GM12878 (cell line): Measurements from ENCODE around the gene PPP2R5C. TPM values are rescaled to one million over a fixed set of nuclear protein-coding genes. Genes with fewer than 3 reads are reported as not detected.
A peak's percentile ranks its signal among the peaks of the same experiment; 100 is the strongest.

ENCODE experiments used
- ATAC-seq: fragments of 200-7000 bp; cut with Tn5 transposase; 3 replicates; pipeline ENCODE4 v1.9.1; 2020; ENCODE audit warnings: mild to moderate bottlenecking, moderate library complexity
- BruUV-seq: library from RNA; stranded (reverse); fragments of 400-500 nt; replicated peaks from 2 replicates; lab custom pipeline; 2021; lab: Mats Ljungman, UMichigan
- CTCF ChIA-PET: fragments of 300-600 bp; sonication (Branson Sonifier 250); formaldehyde crosslinking; extraction: SDS; loops from one replicate; lab custom pipeline; 2021; ENCODE audit warnings: inconsistent platforms; lab: Yijun Ruan, JAX
- POLR2A ChIA-PET: fragments of 350-600 bp; formaldehyde crosslinking; extraction: SDS; loops from one replicate; lab custom pipeline; 2021; ENCODE audit warnings: inconsistent platforms; lab: Charles Lee
- RAD21 ChIA-PET: fragments of 300-600 bp; sonication (Branson Sonifier 250); formaldehyde crosslinking; loops from one replicate; lab custom pipeline; 2023; ENCODE audit warnings: antibody characterized with exemption; ENCODE audit not compliant: unreplicated experiment; lab: Charles Lee
- SMC1A ChIA-PET: fragments of 300-600 bp; sonication (Branson Sonifier 250); formaldehyde crosslinking; loops from one replicate; lab custom pipeline; 2023; ENCODE audit not compliant: unreplicated experiment, uncharacterized antibody; lab: Charles Lee
- DNase-seq: peaks from one replicate; pipeline ENCODE4 v3.0.0-alpha.2; 2011; ENCODE audit warnings: low read depth, low spot score
- FAIRE-seq: peaks from 3 replicates; lab custom pipeline; 2011; peaks lifted over from hg19 to GRCh38; lab: Jason Lieb, UNC
- H2AFZ ChIP-seq: 2 replicates; pipeline ENCODE4 v1.6.0; 2011; ENCODE audit warnings: low read depth, low read length, control low read depth; ENCODE audit not compliant: control insufficient read depth
- H3K27ac ChIP-seq: 2 replicates; pipeline ENCODE4 v1.5.1; 2011; ENCODE audit warnings: control low read depth; ENCODE audit not compliant: control insufficient read depth, insufficient read depth
- H3K27me3 ChIP-seq, 2 experiments: replicated peaks in 1 of 2; 2 replicates each; pipeline versions ENCODE4 v1.6.0 to v1.6.1; 2011; ENCODE audit warnings: low read length in 1 of 2; ENCODE audit not compliant: control insufficient read depth in 2 of 2, insufficient read depth in 2 of 2
- H3K36me3 ChIP-seq, 2 experiments: 2 replicates each; pipeline ENCODE4 v1.5.1; 2011; ENCODE audit warnings: low read length in 1 of 2; ENCODE audit not compliant: control insufficient read depth in 2 of 2, insufficient read depth in 2 of 2
- H3K4me1 ChIP-seq: 2 replicates; pipeline ENCODE4 v1.6.1; 2011; ENCODE audit warnings: mild to moderate bottlenecking, low read length, moderate library complexity, mixed read lengths; ENCODE audit not compliant: control insufficient read depth, insufficient read depth
- H3K4me2 ChIP-seq: 2 replicates; pipeline ENCODE4 v1.6.0; 2011; ENCODE audit warnings: control low read depth; ENCODE audit not compliant: control insufficient read depth, insufficient read depth
- H3K4me3 ChIP-seq: fragments of 200-600 bp; sonication (generic); 2 replicates; pipeline ENCODE4 v1.5.1; 2016
- H3K79me2 ChIP-seq: 2 replicates; pipeline ENCODE4 v1.6.0; 2011; ENCODE audit warnings: low read length; ENCODE audit not compliant: control insufficient read depth, insufficient read depth
- H3K9ac ChIP-seq: 2 replicates; pipeline ENCODE4 v1.8.0; 2011; ENCODE audit warnings: low read length, control low read depth, mixed read lengths; ENCODE audit not compliant: control insufficient read depth, insufficient read depth
- H3K9me3 ChIP-seq: replicated peaks from 3 replicates; pipeline ENCODE4 v1.5.1; 2011; ENCODE audit warnings: mild to moderate bottlenecking, low read length; ENCODE audit not compliant: control insufficient read depth, insufficient read depth
- H4K20me1 ChIP-seq: 2 replicates; pipeline ENCODE4 v1.6.0; 2011; ENCODE audit not compliant: control insufficient read depth, insufficient read depth
- ATF2 ChIP-seq: IDR thresholded peaks from 2 replicates; pipeline ENCODE4 v1.6.1; 2012; ENCODE audit warnings: low read length, inconsistent platforms
- ATF7 ChIP-seq: fragments of 450-650 bp; IDR thresholded peaks from 2 replicates; pipeline ENCODE4 v1.6.1; 2016; ENCODE audit warnings: low read depth, mild to moderate bottlenecking
- CEBPB ChIP-seq, 2 experiments: fragments of 150-350 bp in 1 of 2; IDR thresholded peaks; 2 replicates each; pipeline ENCODE4 v1.6.1; 2012 to 2014; ENCODE audit warnings: low read depth in 2 of 2, low read length in 2 of 2, borderline replicate concordance in 1 of 2, inconsistent platforms in 1 of 2
- IKZF2 ChIP-seq, 2 experiments: fragments of 450-650 bp; IDR thresholded peaks; 2 replicates each; pipeline ENCODE4 v1.6.1; 2017; ENCODE audit warnings: mild to moderate bottlenecking in 2 of 2, moderate library complexity in 2 of 2
- MEF2A ChIP-seq: IDR thresholded peaks from 2 replicates; pipeline ENCODE4 v1.6.1; 2011; ENCODE audit warnings: low read depth, mild to moderate bottlenecking, low read length, moderate library complexity; ENCODE audit not compliant: insufficient read depth
- PAX8 ChIP-seq: fragments of 450-650 bp; IDR thresholded peaks from 2 replicates; pipeline ENCODE4 v1.6.1; 2017; ENCODE audit warnings: mild to moderate bottlenecking, moderate library complexity
- RELA ChIP-seq: fragments of 450-650 bp; IDR thresholded peaks from 2 replicates; pipeline ENCODE4 v1.8.0; 2014; ENCODE audit warnings: borderline replicate concordance; ENCODE audit not compliant: partially characterized antibody
- RELB ChIP-seq: fragments of 450-650 bp; IDR thresholded peaks from 2 replicates; pipeline ENCODE4 v1.6.1; 2017; ENCODE audit warnings: low read depth, mild to moderate bottlenecking, moderate library complexity
- SIN3A ChIP-seq: IDR thresholded peaks from 2 replicates; pipeline ENCODE4 v1.6.1; 2012; ENCODE audit warnings: low read depth, low read length, improper control_type of control experiment
- STAT3 ChIP-seq: IDR thresholded peaks from 2 replicates; pipeline ENCODE4 v1.6.1; 2011; ENCODE audit warnings: low read depth, low read length, improper control_type of control experiment
- TAF1 ChIP-seq: IDR thresholded peaks from 2 replicates; pipeline ENCODE4 v1.6.1; 2011; ENCODE audit warnings: mild to moderate bottlenecking, low read depth, low read length, borderline replicate concordance
- USF1 ChIP-seq: IDR thresholded peaks from 2 replicates; pipeline ENCODE4 v1.6.1; 2011; ENCODE audit warnings: borderline replicate concordance, low read depth, mild to moderate bottlenecking, moderate library complexity, mixed read lengths, low read length; ENCODE audit not compliant: insufficient read depth; ENCODE audit errors: extremely low read length
- ZNF24 ChIP-seq: fragments of 450-650 bp; IDR thresholded peaks from 2 replicates; pipeline ENCODE4 v1.6.1; 2017; ENCODE audit warnings: antibody characterized with exemption, mild to moderate bottlenecking
- ZNF687 ChIP-seq: fragments of 450-650 bp; IDR thresholded peaks from 2 replicates; pipeline ENCODE4 v1.6.1; 2017; ENCODE audit warnings: mild to moderate bottlenecking, moderate library complexity
- WGBS: methylation state at CpG from one replicate; pipeline ENCODE4 v1.1.6; 2016; ENCODE audit warnings: low lambda C conversion rate; ENCODE audit not compliant: insufficient replicate concordance, insufficient coverage; ENCODE audit errors: missing lambda C conversion rate; 5-methylcytosine and 5-hydroxymethylcytosine counted together
- in situ Hi-C: fragments of 300-500 bp; cut with MboI; formaldehyde crosslinking; loops from 9 replicates; pipeline ENCODE4 v1.14.3; 2018; ENCODE audit warnings: mixed read lengths
- intact Hi-C: fragments of 100-400 bp; cut with micrococcal nuclease; formaldehyde crosslinking; loops from one replicate; pipeline ENCODE4 v1.14.2; 2022; ENCODE audit not compliant: unreplicated experiment
- polyA plus RNA-seq, 11 experiments: library from polyadenylated mRNA; depleted of rRNA in 4 of 11; unstranded in 6 of 11; stranded (reverse) in 5 of 11; fragments of >200 nt; fragmentation: Nextera tagmentation in 4 of 11; fragmentation: Illumina TruSeq in 1 of 11; extraction: Ambion mirVana in 4 of 11; extraction: Trizol in 1 of 11; gene quantifications; 1 replicate in 1 of 11; 2 replicates in 10 of 11; pipeline versions ENCODE4 v1.2.1 to v1.2.3, GENCODE V29; 2011 to 2016; ENCODE audit warnings: inconsistent platforms in 2 of 11, missing spikeins in 2 of 11, low read depth in 1 of 11
- total RNA-seq, 4 experiments: library from RNA; depleted of rRNA in 3 of 4; stranded (reverse); fragments of >200 nt in 3 of 4; fragmentation: Illumina TruSeq in 1 of 4; extraction: Trizol in 1 of 4; gene quantifications; 2 replicates each; pipeline versions ENCODE4 v1.2.1 to v1.2.3, GENCODE V29; 2013 to 2021

PPP2R5C gene
- total and polyA plus RNA-seq, 10 of the 15 experiments (the other 5 are each of a cell fraction or from before 2014, with no cell fraction given), result 106 to 199 (median 144) TPM

- ATAC-seq (peak; percentile 21; the same call in 1 of the 3 replicates), FAIRE-seq (no peak), DNase-seq (peak; percentile 8)
- Histone ChIP-seq H3K27ac (no peak overlapping the region), H3K4me1 (no peaks in the 10 kb centered on the region), H3K4me2 (no peak overlapping the region), H3K36me3 (peaks cover 2 to 12% of the 10 kb centered on the region in 2 experiments), H3K79me2 (no peaks in the 10 kb centered on the region), H4K20me1 (no peaks in the 10 kb centered on the region), H3K4me3 (no peak overlapping the region), H3K9me3 (no peaks in the 10 kb centered on the region), H2AFZ (no peak overlapping the region), H3K9ac (no peak overlapping the region), H3K27me3 (no peaks in the 10 kb centered on the region)
- RAD21 ChIA-PET, result interaction anchor here (1.9 kb wide), 1 partner anchor 74 kb away, joined by 4 read pairs; no protein-coding TSS in a partner anchor
- POLR2A ChIA-PET, result no interaction called here
- intact Hi-C loops, result no loop called here
- in situ Hi-C loops, result no loop called here
- no TSS peak for BruUV-seq
- SMC1A ChIA-PET, result interaction anchor here (0.9 to 1.5 kb wide), 3 partner anchors 15 to 148 kb away, joined by 3 to 4 read pairs (median 3); no protein-coding TSS in a partner anchor
- CTCF ChIA-PET, result interaction anchor here (0.8 kb wide), 1 partner anchor 147 kb away, joined by 4 read pairs; no protein-coding TSS in a partner anchor
- WGBS, result 81% methylated on average over 12 of the region's 22 CpGs
- TF ChIP-seq MEF2A (no peak), PAX8 (no peak), ATF7 (no peak), RELB (no peak), STAT3 (no peak), CEBPB (IDR thresholded peaks at IDR 0.05; ENCODE audit: borderline replicate concordance in 1 of 2, low read depth in 2 of 2, low read length in 2 of 2) (no peak), RELA (no peak), SIN3A (no peak), TAF1 (no peak), ZNF24 (no peak), USF1 (no peak), ATF2 (no peak), IKZF2 (IDR thresholded peaks at IDR 0.05) (no peak), ZNF687 (no peak)
These were observed 156.8 kb downstream of the PPP2R5C start for GRCh38 chr14:101918065-101918989.
